GM18526 (cell line): Measurements from ENCODE around the gene VMAC.
A peak's percentile ranks its signal among the peaks of the same experiment; 100 is the strongest.

Experiments
- POLR2A ChIP-seq: IDR thresholded peaks from 3 replicates; pipeline ENCODE4 v1.6.1; 2011; ENCODE audit not compliant: insufficient read length; ENCODE audit errors: extremely low read depth

Gene VMAC, protein sequence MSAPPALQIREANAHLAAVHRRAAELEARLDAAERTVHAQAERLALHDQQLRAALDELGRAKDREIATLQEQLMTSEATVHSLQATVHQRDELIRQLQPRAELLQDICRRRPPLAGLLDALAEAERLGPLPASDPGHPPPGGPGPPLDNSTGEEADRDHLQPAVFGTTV

DNA sequence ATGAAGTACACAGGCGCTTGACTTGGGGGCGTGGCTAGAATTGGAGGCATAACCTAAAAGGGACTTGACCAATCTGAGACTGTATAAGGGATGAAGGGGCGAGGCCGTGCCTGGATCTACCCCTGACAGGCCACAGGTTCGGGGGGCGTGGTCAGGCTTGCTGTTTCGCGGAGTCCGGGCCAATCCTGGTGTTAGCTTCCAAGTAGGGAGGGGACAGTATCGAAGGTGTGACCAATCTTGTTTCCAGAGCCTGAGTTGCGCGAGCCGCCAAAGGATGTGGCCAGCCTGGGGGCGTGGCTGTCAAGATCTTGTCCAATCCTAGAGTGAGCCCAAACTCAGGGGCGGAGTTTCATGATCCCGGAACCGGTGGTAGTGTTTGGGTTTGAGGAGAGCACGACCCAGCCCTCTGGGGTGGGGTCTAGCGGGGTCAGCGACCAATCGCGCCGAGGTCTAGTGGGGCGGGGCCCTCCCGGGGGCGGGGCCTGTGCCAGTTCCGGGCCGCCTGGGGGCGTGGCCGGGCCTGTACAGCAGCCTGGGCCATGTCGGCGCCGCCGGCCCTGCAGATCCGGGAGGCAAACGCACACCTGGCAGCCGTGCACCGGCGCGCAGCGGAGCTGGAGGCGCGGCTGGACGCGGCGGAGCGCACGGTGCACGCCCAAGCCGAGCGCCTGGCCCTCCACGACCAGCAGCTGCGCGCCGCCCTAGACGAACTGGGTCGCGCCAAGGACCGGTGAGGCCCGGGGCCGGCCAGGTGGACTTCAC lies at the start of gene VMAC:
VMAC (plus strand) TSS at position 521 of the 762 bp plus-strand sequence; CDS start at position 540, 19 bp downstream.
- TF ChIP-seq POLR2A: peak; percentile 66

DNA sequence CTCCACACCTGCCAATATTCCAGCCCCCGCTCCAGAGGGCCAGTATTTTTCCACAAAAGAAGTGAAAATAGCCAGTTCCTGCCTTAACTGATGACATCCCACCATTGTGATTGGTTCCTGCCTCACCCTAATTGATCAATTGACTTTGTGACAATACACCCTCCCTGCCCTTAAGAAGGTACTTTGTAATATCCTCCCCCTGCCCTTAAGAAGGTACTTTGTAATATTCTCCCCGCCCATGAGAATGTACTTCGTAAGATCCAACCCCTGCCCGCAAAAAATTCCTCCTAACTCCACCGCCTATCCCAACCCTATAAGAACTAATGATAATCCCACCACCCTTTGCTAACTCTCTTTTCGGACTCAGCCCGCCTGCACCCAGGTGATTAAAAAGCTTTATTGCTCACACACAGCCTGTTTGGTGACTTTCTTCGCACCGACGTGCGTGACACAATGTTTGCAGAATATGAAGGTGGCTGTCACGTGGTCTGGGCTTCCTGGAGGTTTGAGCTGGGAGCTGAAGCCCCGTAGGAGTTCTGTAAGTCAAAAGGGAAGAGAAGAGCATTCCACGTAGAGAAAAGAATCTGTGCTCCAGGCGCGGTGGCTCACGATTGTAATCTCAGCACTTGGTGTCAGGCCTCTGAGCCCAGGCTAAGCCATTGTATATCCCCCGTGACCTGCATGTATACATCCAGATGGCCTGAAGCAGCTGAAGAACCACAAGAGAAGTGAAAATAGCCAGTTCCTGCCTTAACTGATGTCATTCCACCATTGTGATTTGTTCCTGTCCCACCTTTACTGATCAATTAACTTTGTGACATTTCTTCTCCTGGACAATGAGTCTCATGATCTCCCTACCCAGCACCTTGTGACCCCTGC lies 47.2 kb upstream of the VMAC start:
- TF ChIP-seq POLR2A: no peak

DNA sequence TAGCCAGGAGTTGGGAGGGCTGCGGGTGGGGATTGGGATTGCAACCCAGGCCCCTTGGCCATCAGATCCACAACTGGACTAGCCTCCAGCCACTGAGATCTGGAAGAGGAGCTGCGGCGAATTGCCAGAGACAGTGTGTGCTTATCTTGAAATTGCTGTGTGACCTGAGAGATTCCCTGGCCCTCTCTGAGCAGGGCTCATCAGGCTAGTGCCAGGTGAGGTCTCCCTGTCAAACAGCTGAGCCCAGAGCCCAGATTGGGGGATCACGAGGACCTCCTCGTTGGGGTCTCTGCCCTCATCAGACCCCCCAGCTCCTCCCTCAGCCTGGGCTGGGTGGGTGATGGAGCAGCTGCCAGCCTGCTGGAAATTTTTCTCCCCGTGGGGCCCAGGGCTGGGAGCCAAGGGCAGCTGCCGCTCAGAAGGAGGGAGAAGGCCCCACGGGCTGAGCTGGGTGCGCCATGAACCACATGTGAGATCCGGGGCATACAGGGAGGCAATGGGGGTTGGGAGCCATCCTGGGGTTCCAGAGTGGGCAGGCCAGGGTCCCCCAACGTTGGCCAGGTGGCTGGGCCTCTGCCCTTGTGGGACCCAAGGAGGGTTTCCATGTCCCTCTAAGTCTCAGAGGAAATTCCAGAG lies 41.5 kb upstream of the VMAC start:
- no peak for TF ChIP-seq POLR2A

DNA sequence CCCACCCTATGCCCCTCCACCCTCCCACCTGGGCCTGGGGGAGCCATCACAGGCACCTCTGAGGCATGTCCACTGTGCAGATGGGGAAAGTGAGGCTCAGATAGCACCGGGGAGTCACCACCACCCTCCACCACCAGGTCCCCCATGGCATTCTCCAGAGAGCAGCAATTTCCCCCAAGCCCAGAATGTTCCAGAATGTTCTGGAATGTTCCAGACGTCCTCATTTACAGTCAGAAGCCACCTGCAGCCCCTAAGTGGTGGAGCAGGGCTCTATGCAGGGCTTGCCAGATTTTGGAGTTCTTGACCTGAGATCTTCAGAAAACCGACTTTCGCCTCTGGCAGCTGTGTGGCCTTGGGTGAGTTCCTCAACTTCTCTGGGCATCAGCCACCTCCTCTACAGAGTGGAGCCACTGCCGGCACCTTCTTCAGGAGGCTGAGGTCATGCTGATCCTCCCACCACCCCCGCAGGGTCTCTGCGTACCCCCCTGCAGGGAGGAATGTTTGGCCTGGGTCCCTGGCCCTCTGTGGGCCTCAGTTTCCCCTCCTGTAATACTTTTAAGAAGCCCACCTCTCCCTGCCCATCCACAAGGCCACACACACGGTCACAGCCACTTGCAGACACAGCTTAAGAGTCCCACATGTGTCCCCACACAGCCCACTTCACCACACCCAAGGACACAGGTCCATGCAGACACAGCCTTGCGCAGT lies 40.5 kb upstream of the VMAC start:
- no peak for TF ChIP-seq POLR2A

DNA sequence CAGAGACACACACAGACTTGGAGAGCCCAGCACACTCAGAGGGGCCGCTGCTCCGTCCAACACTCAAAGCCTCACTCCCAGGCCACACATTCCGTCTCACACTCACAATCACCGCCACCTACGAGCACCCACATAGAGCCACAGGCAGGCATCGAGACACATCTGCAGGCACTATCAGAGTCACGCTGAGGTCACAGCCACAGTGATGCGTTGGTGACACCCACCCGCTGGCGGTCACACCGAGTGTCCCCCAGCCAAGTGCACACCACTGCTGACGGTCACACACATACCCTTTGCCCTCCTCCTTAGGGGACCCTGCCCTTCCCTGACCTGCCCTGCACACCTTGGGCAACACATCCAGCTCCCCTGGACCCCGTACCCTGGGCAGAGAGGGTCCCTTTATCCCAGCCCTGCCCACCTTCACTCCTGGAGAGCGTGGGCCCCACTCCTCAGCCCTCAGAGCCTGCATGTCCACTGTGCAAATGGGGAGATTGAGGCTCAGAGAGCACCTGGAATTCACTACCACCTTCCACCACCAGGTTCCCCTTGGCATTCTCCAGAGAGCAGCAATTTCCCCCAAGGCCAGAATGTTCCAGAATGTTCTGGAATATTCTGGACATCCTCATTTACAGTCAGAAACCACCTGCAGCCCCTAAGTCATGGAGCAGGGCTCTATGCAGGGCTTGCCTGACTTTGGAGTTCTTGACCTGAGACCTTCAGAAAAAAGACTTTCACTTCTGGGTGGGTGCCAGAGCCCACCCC lies 39.8 kb upstream of the VMAC start:
- TF ChIP-seq POLR2A: no peak

DNA sequence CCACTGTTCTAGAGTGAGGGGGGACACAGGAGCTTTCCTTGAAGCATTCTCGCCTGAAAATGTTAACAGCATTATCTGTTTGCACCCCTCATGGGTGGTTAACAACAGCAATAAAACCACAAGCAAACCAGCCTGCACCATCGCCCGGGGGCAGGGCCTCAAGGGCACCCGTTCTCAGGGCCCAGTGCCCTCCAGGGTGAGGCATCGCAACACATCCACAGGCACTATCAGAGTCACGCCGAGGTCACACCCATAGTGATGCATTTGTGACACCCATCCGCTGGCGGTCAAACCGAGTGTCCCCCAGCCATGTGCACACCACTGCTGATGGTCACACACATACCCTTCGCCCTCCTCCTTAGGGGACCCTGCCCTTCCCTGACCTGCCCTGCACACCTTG lies 38.9 kb upstream of the VMAC start:
- no peak for TF ChIP-seq POLR2A

DNA sequence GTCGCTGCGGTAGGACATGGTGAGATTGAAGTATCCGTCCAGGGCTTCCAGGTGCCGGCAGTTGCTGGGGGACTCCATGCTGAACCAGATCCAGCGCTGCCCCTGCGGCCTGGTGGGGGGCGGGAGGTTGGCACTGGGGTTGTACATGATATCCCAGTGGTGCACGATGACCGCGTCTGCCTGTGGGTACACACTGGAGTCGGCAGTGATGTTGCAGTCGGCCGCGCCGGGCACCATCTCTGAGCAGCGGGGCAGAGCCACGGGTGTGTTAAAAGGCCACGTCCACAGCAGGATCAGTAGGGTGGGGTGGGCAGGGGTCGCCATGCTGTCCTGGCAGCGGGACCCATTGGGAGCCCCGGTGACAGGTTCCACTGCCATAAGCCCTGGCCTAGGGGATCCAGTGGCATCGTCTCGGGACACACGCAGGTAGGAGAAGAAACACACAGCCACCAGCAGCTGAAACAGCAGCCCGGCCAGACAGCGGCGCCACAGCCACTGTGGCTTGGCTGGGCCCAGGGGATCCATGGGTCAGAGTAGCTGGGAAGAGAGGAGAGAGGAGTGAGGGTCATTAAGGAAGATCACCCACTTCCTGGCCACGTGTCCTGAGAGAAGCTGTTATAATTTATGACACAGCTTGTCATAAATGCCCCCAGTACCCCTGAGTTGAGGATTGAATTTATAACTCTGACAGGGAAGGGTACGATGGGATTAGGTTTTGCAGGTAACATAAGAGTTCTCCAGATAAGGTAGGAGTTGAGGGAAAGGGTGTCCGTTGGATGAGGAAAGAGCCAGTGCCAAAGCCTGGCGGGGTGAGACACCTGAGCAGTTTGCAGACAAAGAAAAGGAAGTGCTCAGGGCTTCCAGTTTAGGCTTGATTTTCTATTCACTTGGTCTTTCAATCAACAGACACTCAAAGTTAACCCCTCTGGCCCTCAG lies 37.2 kb upstream of the VMAC start:
- no peak for TF ChIP-seq POLR2A

DNA sequence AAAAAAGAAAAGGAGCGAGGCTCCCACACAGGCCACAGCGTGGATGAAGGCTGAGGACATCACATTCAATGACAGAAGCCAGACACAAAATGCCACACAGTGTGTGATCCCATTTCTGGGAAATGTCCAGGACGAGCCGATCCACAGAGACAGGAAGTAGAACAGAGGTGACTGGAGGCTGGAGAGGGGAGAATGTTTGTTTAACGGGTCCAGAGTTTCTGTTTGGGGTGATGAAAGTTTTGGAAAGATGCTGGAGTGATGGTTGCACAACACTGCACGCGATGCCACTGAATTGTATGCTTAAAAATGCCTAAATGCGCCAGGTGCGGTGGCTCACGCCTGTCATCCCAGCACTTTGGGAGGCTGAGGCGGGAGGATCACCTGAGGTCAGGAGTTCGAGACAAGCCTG lies 33.7 kb upstream of the VMAC start:
- TF ChIP-seq POLR2A: no peak

DNA sequence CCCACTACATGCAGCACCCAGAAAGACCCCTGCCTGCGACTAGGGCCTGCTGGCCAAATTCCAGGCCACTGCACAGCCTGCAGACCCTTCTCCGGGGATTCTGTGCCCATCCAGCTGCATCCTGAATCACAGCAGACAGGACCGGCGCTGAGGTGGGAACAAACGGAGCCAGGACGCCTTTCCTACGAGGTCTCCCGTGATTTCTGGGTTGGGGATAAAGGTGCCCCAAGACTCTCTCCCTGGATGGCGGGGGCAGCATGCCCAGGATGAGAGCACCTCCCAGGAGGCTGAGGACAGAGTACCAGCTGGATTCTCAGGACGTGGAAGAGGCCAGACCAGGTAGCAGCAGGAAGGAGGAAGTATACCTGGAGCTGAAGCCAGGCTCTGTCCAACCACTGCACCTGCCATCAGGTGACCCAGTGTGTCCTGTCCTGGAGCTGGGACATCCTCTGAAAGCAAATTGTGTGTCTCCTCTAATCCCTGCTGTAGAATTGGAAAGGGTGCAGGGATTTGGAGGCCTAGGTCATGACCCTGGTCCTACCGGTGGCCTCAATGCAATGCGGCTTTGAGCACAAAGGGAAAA lies 31.0 kb upstream of the VMAC start:
- TF ChIP-seq POLR2A: no peak

DNA sequence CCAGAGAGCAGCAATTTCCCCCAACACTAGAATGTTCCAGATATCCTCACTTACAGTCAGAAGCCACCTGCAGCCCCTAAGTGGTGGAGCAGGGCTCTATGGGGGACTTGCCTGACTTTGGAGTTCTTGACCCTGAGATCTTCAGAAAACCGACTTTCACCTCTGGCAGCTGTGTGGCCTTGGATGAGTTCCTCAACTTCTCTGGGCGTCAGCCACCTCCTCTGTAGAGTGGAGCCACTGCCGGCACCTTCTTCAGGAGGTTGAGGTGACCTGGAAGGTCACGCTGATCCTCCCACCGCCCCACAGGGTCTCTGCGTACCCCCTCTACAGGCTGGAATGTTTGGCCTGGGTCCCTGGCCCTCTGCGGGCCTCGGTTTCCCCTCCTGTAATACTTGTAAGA lies 27.2 kb upstream of the VMAC start:
- no peak for TF ChIP-seq POLR2A

DNA sequence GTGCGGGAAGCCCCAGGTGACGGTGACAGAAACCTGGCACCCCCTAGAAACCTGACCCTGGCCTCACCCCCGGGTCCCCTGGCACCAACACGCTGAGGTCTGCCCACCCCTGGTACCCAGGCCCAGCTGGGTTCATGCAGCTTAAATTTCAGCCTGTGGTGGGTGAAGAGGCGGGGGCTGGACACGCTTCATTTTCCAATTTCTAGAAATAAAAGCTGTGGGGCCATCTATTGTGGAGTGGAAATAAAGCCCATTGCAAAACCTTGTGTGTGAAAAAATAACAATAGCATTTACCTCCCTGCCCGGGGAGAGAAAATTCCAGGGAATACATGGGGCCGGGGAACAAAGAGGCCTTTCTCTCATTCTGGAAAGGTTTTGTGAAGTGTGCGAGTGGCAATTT lies 26.8 kb upstream of the VMAC start:
- no peak for TF ChIP-seq POLR2A

DNA sequence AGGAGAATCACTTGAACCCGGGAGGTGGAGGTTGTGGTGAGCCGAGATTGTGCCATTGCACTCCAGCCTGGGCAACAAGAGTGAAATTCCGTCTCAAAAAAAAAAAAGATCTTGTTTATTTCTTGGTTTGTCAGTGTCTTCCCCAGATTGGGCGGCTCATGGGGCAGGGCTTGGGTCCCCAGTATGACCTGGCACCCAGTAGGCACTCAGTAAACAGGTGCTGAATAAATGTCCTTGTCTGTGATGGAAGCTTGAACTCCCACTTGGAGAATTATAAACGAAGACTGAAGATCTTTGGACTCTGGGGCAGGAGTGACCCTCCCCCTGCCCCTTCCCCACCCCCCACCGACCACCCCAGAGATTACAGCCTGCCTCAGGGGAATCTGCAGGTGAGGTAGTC lies 24.5 kb upstream of the VMAC start:
- TF ChIP-seq POLR2A: no peak

DNA sequence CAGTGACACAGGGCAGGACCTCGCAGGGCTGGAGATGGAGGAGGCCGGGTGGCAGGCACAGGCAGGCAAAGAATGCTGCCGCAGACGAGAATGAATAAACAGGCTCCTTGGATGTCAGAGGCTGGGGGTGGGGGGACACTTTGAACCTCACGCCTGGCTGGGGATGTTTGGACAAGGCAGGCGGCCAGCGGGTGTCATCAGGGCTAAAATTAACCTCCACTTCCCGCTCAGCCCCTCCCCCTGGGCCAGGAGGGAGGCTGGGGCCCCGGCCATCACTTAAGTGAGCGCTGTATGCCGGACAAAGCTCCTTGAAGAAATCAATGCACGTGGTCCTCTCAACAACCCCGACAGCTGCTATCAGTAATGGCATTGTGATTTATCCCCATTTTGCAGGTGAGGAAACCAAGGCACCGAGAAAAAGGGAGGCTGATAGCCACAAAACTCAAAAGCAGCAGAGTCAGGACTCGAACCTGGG lies 24.0 kb upstream of the VMAC start:
- no peak for TF ChIP-seq POLR2A
